ENCODE results near the gene PPARA.
"Not testable (repeated sequence)": the region's sequence is repeated elsewhere in the genome, so short reads cannot be mapped to it uniquely, and the experiment has no call there.

The PPARA gene

DNA sequence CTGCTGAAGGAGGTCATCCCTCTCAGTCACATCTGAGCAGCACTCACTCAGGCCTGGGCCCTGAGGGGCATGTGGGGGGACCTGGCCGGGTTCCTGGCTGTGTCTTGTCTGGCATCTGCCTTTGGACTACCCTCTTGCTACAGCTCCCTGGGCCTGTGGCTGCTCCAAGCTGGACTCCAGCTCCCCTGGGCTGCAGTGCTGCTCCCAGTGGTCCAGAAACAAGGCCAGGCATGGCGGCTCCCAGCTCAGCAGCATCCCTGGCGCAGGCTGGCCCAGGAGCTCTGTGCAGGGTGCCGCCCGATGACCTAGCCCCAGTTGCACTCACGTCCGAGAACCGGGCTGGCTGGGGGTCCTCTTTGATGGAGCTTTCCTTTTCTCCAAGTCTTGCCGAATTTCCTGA, 94.4 kb downstream of the PPARA start:
- no peak for DNase-seq (ENCODE audit: low spot score)

DNA sequence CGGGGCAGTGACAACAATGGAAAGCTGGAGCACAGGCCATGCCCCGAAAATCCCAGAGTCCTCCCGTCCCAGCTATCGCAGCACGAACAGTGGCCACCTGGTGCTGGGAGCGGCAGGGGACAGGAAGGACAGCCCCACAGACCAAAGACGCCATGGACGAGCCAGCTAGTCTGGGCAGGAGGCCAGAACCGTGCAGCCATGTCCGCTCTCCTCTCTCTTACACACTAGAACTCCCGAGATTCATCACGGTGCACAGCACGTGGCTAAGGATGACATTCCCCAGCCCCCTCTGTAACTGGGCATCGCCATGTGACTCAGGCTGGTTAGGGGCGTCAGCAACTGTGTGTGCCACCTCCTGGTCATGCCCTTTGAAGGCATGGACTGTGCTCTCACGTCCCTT, 95.2 kb downstream of the PPARA start:
- no peak for DNase-seq (ENCODE audit: low spot score)

DNA sequence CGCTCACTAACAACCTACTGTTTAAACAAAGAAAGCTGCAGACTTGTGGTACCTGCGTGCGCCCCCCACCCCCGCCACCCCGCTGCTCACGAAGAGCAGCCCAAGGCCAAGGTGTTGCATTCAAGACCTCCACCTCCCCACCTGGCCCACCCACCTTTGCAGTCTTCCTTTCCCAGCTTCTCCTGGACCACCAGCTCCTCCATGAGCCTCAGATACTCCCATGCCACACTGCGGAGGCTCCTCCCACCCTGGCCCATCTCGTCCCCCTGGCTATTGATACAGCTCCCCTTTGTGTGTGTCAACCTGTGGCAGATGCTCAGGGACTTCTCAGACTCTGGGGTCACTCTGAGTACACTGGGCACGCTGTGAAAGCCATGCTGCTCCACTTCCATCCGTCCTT, 95.9 kb downstream of the PPARA start:
- DNase-seq (ENCODE audit: low spot score) = no peak

DNA sequence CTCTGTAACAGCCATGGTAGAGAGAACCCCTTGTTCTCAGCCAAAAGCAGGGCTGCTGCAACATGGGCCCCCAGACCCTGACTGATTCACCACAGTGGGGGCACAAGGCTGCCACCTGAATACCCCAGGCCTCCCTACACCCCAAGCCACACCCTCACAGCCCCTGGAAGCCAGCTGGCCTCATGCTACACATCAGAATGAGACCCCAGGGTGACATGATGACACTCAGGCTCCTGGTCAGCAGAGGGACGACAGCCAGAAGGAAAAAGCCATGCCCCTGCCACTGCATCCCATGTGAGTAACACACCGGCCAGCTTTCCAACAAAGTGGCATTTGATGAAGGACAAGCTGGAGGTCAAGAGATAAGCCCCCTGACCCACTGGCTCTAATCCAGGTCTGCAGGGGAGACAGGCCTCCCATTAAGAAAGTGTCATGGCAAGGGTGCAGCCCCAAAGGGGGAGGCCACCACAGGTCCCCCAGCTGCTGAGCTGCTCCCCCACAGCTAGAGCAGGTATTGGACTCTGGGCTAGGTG, 97.2 kb downstream of the PPARA start:
- no peak for DNase-seq (ENCODE audit: low spot score)

DNA sequence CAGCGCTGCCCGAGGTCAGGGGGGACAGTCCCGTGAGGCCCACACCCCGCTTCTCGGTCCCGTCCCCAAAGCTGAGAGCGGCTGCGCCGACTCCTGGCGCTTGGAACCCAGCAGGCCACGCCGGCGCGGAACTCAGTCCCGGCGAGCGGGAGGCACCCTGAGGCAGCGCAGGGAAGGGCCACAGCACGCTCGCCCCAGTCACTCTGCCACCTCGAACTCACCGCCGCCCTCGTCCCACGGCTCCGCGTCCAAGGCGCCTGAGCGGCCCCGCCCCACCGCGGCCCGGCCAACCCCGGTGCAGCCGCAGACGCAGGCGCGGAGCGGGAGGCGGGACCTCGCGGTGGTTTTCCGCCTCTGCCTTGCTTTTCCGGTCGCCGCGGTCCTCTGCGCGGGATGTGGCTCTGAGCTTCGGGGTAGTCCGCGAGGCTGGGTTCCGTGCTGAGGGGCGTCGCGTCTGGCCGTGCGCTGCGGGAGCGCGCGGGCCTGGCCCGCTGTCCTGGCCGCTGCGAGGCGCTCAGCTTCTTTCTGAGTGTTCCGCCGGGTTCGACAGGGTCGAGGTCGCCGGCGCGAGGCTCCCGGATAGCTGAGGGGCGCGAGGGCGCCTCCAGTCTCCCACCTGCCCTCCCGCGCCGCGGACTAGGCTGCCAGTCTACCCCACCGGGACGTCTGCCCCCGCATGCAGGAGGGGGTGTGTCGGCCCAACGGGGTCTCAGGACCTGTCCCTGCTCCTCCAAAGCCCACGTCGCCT, 99.9 kb downstream of the PPARA start, which contains the start of gene CDPF1:
Gene CDPF1 (minus strand): TSS at position 259 of the 748 bp plus-strand sequence. CDS start 2,009 bp downstream, outside the sequence.
- DNase-seq (ENCODE audit: low spot score) = peak; percentile 80

DNA sequence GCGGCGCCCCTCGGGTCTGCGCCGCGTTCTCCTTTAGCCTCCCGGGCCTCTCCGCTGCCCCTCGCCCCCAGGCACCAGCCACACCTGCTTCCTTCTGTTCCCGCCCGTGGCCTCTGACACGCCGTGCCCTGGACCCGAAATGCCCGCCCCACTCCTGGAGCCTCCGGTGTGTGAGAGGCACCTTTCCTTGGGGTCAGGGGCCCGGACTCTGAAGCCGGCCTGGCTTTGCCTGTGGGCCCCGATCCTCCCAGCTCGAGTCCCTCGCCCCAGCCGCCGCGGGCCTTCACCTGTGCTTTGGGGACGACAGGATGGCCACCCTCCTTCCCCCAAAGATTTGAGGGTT, 100.4 kb downstream of the PPARA start:
- DNase-seq (ENCODE audit: low spot score) = no peak

DNA sequence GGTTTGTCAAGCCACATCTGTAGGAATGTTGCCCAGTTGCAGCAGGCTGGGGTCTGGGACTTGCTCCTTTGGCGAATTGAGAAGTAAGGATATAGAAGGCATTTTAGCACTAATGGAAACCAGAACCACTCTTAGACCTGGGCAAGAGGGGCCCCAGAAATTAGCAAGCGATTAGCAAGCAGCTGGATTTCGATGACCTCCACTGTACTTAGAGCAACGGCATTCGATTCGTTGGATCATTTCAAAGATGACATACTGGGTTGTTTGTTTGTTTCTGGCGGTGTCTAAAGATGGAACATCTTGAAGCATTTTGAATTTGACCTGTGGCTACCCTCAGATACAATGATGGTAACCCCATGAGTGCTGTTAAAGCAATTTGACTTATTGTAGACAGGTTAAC, 100.9 kb downstream of the PPARA start:
- DNase-seq (ENCODE audit: low spot score) = no peak

DNA sequence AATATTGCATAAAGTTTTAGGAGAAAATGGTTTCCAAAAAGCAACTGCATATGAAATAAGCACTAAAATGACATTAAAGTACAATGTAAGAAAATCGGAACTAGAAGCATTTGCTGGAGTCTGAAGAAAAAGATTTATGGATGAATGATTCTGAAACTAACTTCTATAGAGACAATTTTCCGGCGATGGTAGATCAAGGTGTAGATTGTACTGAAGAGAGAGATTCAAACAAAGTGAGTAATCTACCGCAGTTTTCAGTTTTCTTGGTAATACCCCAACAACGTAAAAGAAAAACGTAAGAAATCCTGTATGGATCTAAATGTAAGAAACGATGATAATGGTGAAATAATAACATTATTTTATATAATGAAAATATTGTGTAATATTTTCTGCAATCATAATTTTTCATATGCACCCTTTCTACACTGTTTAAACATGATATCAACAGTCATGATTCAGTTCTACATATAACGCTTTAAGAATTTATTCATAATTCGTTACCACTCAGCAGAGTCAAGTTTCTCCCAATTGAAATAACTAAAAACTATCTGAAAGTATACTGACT, 101.6 kb downstream of the PPARA start:
- DNase-seq (ENCODE audit: low spot score) = no peak

DNA sequence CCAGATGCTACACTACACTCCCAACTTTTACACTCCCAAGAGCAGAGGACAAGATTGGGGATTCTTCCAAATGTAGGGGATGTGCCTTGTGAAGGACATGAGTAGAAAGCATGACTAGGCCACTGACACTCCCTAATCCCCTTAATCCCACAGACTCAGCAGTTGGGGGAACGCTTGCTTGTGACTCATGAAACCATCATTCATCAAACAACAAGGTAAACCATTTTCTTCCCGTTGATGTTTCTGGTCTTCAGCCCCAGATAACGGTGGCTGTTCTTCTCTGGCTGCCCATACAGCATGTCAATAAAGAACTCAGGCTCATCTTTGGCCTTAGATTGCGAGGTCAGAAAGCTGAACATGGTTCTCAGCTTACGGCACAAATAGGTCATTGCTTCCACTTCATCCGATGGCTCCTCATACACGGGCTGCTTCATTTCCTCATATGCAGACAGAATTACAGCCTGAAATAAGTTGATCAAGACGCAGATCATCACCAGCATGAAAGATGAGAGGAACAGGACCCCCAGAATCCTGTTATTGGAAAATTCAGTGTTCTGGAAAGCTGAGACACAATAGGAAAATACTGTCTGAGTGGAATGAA, 106.1 kb downstream of the PPARA start:
- no peak for DNase-seq (ENCODE audit: low spot score)

DNA sequence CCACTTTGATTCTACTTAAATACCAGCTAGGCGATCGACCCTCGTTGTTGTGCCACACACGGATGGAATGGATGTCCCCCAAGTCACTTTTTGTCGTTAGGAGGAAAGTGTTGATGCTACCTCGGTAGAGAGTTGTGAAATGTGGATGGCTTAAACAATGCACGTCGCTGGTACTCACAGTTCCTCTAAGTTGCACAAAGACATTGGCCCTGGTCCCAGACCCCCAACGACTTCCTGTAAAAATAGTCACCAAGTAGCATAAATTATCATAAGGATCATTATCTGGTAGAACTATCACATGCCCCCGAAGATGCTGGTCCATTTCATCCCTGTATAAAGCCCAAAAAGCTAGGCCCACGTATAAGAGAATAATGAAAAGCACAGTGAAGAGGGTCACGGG, 109.0 kb downstream of the PPARA start:
- DNase-seq (ENCODE audit: low spot score) = no peak

DNA sequence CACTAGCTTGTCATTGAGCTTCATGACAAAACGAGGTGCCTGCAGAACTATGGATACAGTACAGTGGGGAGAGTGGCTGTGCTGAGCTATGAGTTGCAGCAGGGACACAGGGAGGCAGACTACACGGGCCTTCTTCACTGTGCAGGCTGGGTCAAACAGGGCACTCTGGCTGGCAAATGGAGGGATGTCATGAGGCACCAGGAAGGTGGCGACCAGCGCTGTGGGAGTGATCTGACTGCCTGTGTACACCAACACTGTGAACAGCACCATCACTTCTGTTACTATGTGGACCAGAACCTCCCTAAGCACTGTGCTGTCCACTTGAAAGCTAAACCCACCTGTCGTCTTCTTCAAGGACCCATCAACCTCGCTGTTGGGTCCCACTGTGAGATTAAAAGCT, 109.7 kb downstream of the PPARA start:
- DNase-seq (ENCODE audit: low spot score) = no peak

DNA sequence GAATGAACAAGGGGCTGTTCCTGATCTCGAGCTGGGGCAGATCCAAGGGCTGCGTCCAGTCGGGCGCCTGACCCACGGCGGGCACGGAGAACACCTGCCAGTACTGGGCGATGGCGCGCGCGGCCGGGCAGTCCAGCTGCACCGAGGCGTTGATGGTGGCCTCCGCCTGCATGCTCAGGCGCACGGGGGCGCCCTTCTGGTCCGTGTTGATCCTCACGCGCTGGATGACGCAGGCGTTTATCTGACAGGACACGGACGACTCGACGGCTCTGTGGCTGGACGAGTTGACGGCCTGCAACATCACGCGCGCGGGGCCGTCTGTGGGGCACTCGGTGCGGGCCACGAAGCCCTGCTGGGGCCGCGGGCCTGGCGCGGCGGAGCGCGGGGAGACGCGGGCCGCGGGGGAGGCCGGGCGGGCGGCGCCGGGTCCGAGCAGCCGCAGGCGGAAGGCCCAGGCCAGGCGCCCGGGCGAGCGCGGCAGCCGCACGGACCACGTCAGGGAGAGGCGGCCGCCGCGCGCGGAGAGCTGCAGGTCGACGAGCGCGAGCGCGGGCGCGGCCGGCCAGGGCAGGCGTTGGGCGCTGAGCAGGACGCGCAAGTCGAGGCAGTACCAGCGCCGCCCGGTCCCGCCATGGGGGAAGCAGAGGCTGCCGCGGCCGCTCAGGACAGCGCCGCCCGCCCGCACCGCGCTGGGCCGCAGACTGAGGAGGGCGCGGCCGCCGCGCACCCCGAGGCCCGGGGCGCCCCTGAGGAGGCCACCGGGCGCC, 112.3 kb downstream of the PPARA start:
- no peak for DNase-seq (ENCODE audit: low spot score)

DNA sequence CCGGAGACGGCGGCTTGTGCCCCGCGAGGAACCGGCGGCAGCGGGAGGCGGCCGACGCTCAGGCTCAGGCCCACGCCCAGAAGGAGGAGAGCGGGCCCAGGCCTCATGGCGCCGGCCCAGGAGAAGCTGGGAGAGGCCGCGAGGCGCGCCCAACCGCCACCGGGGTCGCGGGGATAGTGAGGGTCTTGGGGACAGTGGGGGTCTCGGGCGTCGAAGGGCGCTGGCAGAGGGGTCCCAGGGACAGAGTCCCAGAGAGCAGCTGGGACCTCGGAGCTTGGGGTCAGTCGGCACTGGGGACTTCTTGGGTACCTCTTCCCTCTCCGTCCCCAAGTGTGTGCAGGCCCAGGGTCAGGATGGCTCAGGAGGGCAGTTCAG, 112.9 kb downstream of the PPARA start, which contains the start of gene PKDREJ:
Gene PKDREJ (minus strand): TSS at position 128 of the 375 bp plus-strand sequence. CDS start 21 bp downstream, at position 107.
- no peak for DNase-seq (ENCODE audit: low spot score)

DNA sequence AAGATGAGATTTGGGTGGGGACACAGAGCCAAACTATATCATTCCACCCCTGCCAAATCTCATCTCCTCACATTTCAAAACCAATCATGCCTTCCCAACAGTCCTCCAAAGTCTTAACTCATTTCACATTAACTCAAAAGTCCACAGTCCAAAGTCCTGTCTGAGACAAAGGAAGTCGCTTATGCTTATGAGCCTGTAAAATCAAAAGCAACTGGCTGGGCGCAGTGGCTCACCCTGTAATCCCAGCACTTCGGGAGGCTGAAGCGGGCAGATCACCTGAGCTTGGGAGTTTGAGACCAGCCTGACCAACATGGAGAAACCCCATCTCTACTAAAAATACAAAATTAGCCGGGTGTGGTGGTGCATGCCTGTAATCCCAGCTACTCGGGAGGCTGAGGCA, 114.2 kb downstream of the PPARA start:
- DNase-seq (ENCODE audit: low spot score) = not testable (repeated sequence)

DNA sequence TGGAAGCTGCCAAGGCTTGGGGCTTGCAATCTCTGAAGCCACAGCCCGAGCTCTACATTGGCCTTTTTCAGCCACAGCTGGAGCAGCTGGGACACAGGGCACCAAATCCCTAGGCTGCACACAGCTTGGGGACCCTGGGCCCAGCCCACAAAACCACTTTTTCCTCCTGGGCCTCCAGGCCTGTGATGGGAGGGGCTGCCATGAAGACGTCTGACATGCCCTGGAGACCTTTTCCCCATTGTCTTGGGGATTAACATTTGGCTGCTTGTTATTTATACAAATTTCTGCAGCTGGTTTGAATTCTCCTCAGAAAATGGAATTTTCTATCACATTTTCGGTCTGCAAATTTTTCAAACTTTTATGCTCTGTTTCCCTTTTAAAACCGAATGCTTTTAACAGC, 115.3 kb downstream of the PPARA start:
- DNase-seq (ENCODE audit: low spot score) = not testable (repeated sequence)

DNA sequence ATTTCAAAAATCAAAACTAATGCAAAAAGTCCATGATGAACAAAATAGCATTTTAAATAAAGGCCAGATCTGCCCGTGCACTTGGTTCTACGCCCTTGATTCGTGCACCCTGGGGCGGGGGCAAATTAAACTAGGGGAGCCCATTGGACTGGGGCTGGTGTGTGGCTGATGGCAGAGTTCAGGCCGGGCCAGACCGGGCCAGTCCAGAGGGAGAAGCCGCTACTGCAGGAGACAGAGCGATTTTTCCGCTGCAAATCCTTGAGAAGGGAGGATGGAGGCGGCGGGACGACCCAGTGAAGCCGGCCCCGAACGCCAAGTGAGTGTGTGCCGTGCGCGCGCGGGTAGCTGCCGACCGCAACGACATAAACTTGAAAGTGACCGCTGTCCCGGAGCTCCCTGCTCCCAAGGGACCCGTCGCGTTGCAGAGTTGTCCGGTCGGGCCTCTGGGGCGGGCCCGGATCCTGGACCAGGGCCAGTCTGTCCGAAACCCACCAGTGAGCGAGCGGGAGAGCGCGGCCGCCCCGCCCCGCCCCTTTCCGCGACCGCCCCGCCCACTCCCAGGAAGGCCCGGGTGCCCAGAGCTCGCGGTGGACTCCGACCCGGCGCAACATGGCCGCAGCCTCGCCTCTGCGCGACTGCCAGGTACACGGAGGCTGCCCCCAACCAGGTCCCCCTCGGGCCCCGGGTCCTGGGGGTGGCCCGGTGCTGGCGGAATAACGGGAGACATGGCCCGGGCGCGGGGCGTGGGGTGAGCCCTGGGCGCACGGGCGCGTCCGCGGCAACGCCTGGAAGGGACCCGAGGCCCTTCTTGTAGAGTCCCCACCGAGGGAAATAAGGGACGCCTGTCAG, 117.3 kb downstream of the PPARA start, which contains the start of gene TTC38:
Gene TTC38 (plus strand): TSS at position 578 of the 849 bp plus-strand sequence. CDS start 32 bp downstream, at position 610.
- DNase-seq (ENCODE audit: low spot score) = peak; percentile 82

DNA sequence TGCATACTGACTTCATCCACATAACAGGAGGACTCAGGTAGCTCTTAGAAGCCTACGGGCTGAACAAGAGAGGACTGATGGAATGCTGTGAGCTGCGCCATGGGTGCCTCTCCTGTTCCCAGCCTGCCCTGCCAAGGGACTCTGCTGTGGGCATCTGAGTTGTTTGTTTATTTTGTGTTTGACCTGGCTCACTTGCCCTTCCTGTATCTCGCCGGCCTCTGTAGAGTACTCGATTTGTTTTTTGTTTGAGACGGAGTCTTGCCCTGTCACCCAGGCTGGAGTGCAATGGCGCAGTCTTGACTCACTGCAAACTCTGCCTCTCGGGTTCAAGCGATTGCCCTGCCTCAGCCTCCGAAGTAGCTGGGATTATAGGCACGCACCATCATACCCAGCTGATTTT, 119.2 kb downstream of the PPARA start:
- DNase-seq (ENCODE audit: low spot score) = no peak

DNA sequence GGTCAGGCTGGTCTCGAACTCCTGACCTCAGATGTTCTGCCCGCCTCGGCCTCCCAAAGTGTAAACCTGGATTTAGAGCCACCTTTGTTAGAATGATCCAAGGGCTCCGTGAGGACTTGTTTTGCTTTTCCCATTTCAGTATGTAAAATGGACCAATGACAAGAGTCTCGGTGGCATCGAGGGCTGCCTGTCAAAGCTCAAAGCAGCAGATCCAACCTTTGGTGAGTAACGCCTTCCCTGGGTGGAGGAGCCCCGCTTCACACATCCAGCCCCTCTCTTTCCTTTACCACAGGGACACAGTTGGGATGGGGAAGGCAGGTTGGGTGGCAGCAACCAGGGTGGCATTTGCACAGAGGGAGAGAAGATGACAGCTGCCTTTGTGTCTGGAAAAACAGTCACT, 121.9 kb downstream of the PPARA start:
- DNase-seq (ENCODE audit: low spot score) = no peak

DNA sequence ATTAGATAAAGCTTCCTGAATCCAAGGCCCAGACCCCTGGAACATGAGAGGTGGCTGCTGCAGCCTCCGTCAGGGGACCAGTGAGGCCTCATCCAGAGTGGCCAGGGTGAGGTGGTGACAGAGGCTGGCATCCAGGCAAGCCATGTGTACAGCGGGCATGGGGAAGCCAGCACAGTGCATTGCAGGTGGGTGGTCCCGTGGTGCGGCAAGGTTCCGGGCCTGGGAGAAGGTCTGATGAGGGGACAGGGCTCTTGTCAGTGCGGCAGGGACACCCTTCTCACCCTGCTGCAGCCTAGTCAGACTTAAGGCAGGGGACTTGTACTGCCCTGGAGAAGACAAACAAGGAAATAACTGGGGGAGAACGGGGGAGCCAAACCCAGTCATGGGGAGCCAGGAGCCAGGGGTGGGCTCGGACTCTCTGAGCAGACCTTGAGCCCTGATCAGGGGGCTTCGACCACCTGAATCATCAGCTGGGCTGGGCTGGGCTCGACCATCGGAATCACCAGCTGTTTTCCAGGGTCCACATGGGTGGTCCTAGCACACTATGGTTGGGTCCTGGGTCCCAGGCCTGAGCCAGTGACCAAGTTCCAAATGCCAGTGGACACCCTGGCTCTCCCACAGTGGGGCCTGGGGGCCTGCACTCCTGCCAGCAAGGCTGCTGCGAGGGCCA, 122.6 kb downstream of the PPARA start:
- no peak for DNase-seq (ENCODE audit: low spot score)

DNA sequence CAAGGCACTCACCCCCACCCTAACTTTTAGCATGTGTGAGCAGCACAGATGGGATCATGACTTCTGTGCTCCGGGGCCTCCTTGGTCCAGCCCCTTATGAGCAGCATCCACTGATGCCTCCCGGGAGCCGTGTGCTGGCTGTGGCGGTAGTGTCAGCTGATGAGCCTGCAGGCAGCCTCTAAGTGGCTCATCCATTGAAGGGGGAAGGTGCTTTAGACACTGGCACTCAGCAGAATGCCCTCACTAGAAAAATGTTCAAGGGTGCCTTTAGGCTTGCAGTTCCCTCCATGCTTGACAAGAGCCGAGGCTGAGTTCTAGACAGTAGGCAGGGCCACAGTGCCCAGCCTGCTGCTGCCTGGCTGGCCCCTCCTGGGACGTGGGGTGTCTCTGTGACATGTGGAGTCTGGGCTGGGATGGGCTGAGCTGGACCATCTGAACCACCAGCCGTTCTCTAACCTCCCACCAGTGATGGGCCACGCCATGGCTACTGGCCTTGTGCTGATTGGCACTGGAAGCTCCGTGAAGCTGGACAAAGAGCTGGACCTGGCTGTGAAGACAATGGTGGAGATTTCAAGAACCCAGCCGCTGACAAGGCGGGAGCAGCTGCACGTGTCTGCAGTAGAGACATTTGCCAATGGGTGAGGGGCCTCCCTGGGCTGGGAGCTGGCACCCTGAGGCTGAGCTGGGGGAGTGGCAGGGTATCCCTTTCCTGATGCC, 123.3 kb downstream of the PPARA start:
- DNase-seq (ENCODE audit: low spot score) = no peak
